GM10266 (cell line): ENCODE results near the gene CRTAP.

Experiments used
- DNase-seq: peaks from one replicate; pipeline ENCODE4 v3.0.0; 2012; ENCODE audit errors: extremely low spot score
- CTCF ChIP-seq: IDR thresholded peaks from 2 replicates; pipeline ENCODE4 v1.5.1; 2012; ENCODE audit warnings: mild to moderate bottlenecking, low read depth; ENCODE audit not compliant: control insufficient read depth, insufficient read depth; ENCODE audit errors: missing control alignments

Gene CRTAP

DNA sequence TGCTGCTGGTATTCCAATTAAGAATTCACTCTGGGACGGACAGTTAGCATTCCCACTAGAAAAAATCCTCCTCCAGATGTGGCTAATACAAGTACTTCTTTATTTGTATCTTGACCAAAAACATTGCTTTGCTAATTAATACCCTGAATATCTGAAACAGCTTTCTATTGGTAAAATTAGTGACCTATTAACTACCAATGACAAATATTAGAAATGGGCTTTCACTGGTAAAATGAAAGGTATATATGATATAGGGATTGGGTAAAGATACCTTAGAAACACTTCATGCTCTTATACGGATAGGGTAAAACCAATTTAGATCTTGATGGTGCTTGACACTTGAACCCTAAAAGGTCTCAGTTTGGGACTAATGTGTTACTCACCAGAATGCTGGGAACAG lies 52.3 kb downstream of the CRTAP start:
- DNase-seq, result no peak
- no peak for TF ChIP-seq CTCF

DNA sequence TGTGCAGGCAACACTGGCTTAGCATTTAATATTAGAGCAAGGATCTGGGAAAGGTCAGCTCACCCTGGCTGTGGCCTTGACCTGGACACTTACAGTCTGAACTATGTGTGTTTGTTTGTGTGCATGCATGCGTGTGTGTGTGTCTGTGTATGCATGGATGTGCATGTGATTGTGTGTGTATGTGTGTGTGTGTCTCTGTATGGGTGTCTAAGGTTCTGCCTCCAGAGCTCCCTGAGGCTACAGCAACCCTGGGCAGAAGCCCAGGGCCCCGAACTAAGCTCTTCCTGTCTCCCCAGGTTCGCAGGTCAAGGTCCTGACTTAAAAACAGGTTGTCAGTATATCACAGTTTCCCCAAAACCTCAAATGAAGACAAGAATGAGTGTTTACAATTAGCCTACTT lies 53.5 kb downstream of the CRTAP start:
- TF ChIP-seq CTCF, result no peak
- DNase-seq, result no peak

DNA sequence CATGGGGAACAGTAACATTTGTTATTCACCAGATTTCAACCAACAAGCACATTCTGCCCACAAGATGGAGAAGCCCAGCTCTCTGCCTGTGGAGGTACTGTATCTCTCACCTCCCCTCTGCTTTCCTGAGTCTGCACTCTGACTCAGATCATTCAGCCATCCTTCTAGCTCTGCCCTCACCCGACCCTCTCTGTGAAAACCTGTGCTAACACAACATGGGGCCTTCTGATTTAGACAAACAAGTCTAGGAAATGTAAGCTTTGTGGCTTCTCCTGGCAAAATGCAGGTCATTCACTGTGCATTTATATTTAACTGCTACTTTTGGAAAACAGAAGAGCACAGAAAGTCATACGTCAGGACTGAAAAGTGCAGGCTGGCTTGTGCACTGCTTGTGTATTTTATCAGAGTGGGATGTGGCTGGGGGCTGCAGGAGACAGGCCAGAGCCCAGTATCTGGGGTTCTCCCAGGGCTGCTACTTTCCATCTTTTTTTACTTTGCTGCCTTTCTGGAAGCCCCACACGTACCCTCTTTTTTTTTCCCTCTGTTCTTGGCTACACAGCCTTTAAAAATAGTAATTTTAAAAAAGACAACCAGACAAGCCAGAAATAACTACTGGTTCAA lies 54.0 kb downstream of the CRTAP start:
- TF ChIP-seq CTCF, result no peak
- no peak for DNase-seq

DNA sequence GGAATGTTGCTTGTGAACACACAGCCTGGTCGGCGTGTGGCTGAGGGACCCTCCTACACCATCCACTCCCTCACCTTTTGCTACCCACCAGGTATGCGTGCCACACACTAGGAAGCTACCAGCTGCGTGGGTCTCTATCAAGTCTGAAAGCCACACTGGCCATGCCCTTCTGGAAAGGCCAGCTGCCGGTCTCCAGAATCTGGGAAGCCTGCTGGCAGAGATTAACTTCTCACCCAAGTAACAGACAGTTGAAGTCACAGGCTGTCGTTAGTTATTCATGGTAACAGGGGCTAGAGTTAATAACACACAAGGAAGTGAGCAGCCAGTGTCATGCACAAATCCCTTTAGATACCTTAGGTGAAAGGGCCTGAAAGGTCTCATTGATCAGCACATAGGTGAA lies 56.7 kb downstream of the CRTAP start:
- DNase-seq, result no peak
- no peak for TF ChIP-seq CTCF

GRCh38 chr3:33171580-33171979 lies 57.8 kb downstream of the CRTAP start:
- TF ChIP-seq CTCF, result no peak
- DNase-seq, result no peak

GRCh38 chr3:33173103-33173502 lies 59.3 kb downstream of the CRTAP start:
- no peak for TF ChIP-seq CTCF
- no peak for DNase-seq

GRCh38 chr3:33173672-33174071 lies 59.9 kb downstream of the CRTAP start:
- TF ChIP-seq CTCF, result no peak
- no peak for DNase-seq
